Measurements from ENCODE around the gene PROP1. TPM values are rescaled to one million over a fixed set of nuclear protein-coding genes. Genes with fewer than 3 reads are reported as not detected.
"Not testable (repeated sequence)": the region's sequence is repeated elsewhere in the genome, so short reads cannot be mapped to it uniquely, and the experiment has no call there.

Gene PROP1
- polyA plus RNA-seq (2013, experiment 1 of 2): not detected
- polyA plus RNA-seq (2013, experiment 2 of 2): not detected

DNA sequence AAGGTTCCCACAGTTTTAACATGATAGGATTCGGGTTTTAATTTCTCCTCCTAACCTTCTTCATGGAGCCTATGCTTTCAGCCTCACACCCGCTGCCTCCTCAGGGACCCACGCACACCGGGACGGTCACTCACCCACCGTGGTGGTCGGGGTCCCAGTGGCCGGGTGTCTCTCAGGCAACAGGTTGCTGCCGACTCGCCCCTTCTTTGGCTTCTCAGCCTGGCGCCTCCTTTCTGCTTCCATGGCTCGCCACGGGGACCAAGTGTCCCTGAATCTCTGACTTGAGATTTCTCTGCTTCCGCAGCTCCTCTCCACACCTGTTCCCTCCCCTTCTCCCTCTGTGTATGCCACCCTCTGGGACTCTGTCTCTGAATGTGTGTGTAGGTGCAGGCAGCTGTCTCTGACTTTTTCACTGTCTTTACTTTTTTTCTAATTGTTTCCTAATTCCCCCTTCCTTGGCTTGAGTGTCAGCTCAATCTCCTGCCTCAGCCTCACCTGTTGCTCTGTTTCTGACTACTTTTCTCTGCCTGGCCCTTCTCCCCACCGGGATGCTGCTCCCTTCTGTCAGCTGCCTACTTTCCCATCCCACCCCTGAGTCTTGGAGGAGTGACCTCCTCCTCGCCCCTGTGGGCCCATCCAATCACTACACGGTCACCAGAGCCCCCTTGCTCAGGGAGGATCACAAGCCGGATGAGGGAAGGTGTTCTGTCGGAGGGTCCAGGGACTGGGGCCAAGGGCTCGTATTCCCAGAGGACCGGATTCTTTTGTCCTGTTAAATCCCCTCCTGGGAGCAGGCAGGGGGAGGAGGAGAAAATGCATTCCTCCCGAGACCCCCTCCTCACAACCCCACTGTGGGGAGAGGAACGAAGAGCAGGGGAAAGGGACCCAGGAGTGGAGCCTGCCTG is at the start of gene PROP1:
Gene PROP1 (minus strand): TSS at position 552 of the 905 bp plus-strand sequence. CDS start 309 bp downstream, at position 243.
- Histone ChIP-seq H2AFZ (ENCODE audit: low read depth, low read length) (no peak within 1 kb of the TSS), H3K27me3 (ENCODE audit: control insufficient read depth in 1 of 2, insufficient read depth in 1 of 2, low read length in 2 of 2) (peaks cover 4 to 62% of the 10 kb centered on the region in 2 experiments), H3K9ac (ENCODE audit: low read length) (no peak within 1 kb of the TSS), H2BK12ac (ENCODE audit: low read length in 2 of 2) (no peak within 1 kb of the TSS), H3K18ac (ENCODE audit: low read depth in 1 of 2, low read length in 2 of 2) (no peak within 1 kb of the TSS), H2BK5ac (ENCODE audit: low read depth, low read length, poor library complexity, severe bottlenecking) (no peak within 1 kb of the TSS), H3K9me3 (ENCODE audit: control insufficient read depth, low read length) (no peaks in the 10 kb centered on the region), H3K4me2 (ENCODE audit: low read length, poor library complexity, severe bottlenecking) (no peak within 1 kb of the TSS), H4K8ac (ENCODE audit: low read length) (no peak within 1 kb of the TSS), H3K79me1 (replicated peaks; ENCODE audit: low read length, poor library complexity, severe bottlenecking) (no peaks in the 10 kb centered on the region), H2BK120ac (ENCODE audit: low read depth, low read length) (no peak within 1 kb of the TSS), H3K4ac (ENCODE audit: low read depth in 1 of 2, low read length in 2 of 2) (no peak within 1 kb of the TSS), H3K36me3 (ENCODE audit: control insufficient read depth in 1 of 2, insufficient read depth in 2 of 2, low read depth in 1 of 2, low read length in 2 of 2) (no peaks in the 10 kb centered on the region), H3K4me1 (ENCODE audit: control insufficient read depth, insufficient read depth, low read depth, low read length) (peaks cover 3% of the 10 kb centered on the region), H3K14ac (ENCODE audit: low read length in 2 of 2) (no peak within 1 kb of the TSS), H3K23ac (ENCODE audit: low read length in 2 of 2) (no peak within 1 kb of the TSS), H2AK5ac (ENCODE audit: low read length, severe bottlenecking) (no peak within 1 kb of the TSS), H2BK15ac (ENCODE audit: low read depth, poor library complexity, severe bottlenecking) (no peak within 1 kb of the TSS), H4K91ac (ENCODE audit: low read length) (no peak within 1 kb of the TSS), H3K27ac (ENCODE audit: low read length, poor library complexity, severe bottlenecking) (no peak within 1 kb of the TSS), H3K4me3 (ENCODE audit: insufficient read depth in 1 of 2, low read depth in 1 of 2, low read length in 2 of 2) (no peak within 1 kb of the TSS)
- 77% methylated on average over 22 of the region's 23 CpGs for WGBS
- DNase-seq: no peak

DNA sequence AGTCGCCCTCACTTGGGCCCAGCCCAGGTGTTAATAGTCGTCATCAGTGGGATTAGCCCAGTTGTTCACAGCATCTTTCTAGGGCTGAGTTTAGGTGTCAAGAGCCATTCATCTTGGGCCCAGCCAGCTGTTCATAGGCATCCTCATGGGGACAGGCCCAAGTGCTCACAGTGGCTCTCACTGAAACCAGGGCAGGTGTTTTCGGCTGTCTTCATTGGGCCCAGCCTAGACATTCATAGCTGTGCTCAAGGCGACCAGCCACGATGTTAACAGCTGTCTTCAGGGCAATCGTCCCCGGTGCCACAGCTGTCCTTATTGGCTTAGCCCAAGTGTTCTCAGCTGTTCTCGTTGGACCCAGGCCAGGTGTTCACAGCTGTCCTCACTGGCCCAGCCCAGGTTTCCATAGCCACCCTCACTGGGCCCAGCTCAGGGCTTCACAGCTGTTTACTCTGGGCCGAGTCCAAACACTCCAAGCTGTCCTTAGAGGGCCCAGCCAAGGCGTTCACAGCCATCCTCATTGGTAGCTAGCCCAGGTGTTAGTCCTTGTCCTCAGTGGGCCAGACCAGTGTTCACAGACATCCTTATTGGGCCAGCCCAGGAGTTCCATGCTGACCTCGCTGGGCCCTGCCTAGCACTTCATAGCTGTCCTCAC is 23.5 kb upstream of the PROP1 start:
- not testable (repeated sequence) for H3K18ac ChIP-seq (ENCODE audit: low read depth in 1 of 2, low read length in 2 of 2); H3K27ac ChIP-seq (ENCODE audit: low read length, poor library complexity, severe bottlenecking); H2BK120ac ChIP-seq (ENCODE audit: low read depth, low read length); H2AFZ ChIP-seq (ENCODE audit: low read depth, low read length); H2AK5ac ChIP-seq (ENCODE audit: low read length, severe bottlenecking); DNase-seq; H3K27me3 ChIP-seq (ENCODE audit: control insufficient read depth in 1 of 2, insufficient read depth in 1 of 2, low read length in 2 of 2); H3K4me3 ChIP-seq (ENCODE audit: insufficient read depth in 1 of 2, low read depth in 1 of 2, low read length in 2 of 2); H4K8ac ChIP-seq (ENCODE audit: low read length); H2BK15ac ChIP-seq (ENCODE audit: low read depth, poor library complexity, severe bottlenecking); H3K14ac ChIP-seq (ENCODE audit: low read length in 2 of 2); H2BK5ac ChIP-seq (ENCODE audit: low read depth, low read length, poor library complexity, severe bottlenecking); H3K9me3 ChIP-seq (ENCODE audit: control insufficient read depth, low read length); H4K91ac ChIP-seq (ENCODE audit: low read length); H3K36me3 ChIP-seq (ENCODE audit: control insufficient read depth in 1 of 2, insufficient read depth in 2 of 2, low read depth in 1 of 2, low read length in 2 of 2); H2BK12ac ChIP-seq (ENCODE audit: low read length in 2 of 2); H3K23ac ChIP-seq (ENCODE audit: low read length in 2 of 2); H3K79me1 ChIP-seq (replicated peaks; ENCODE audit: low read length, poor library complexity, severe bottlenecking); H3K4me2 ChIP-seq (ENCODE audit: low read length, poor library complexity, severe bottlenecking); H3K9ac ChIP-seq (ENCODE audit: low read length); H3K4ac ChIP-seq (ENCODE audit: low read depth in 1 of 2, low read length in 2 of 2); H3K4me1 ChIP-seq (ENCODE audit: control insufficient read depth, insufficient read depth, low read depth, low read length)
- WGBS: no CpG with 5 or more reads among the region's 11 CpGs

DNA sequence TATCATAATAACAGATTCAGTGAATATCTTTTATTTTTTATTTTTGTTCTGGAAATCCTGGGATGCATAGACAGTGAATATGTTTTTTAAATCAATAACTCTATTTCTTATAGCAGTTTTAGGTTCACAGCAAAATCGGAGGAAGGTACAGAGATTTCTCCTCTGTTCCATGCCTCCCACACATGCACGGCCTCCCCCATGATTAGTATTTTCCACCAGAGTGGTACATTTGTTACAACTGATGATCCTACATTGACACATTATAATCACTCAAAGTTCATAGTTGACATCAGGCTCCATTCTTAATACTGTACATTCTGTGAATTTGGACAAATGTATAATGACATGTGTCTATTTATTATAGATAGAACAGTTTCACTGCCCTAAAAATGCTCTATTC is 16.7 kb upstream of the PROP1 start:
- not testable (repeated sequence) for H3K4me3 ChIP-seq (ENCODE audit: insufficient read depth in 1 of 2, low read depth in 1 of 2, low read length in 2 of 2); H3K14ac ChIP-seq (ENCODE audit: low read length in 2 of 2); H3K27ac ChIP-seq (ENCODE audit: low read length, poor library complexity, severe bottlenecking); H3K4me2 ChIP-seq (ENCODE audit: low read length, poor library complexity, severe bottlenecking); H3K18ac ChIP-seq (ENCODE audit: low read depth in 1 of 2, low read length in 2 of 2); H3K4me1 ChIP-seq (ENCODE audit: control insufficient read depth, insufficient read depth, low read depth, low read length); H2BK12ac ChIP-seq (ENCODE audit: low read length in 2 of 2); H4K8ac ChIP-seq (ENCODE audit: low read length); DNase-seq; H3K27me3 ChIP-seq (ENCODE audit: control insufficient read depth in 1 of 2, insufficient read depth in 1 of 2, low read length in 2 of 2); H3K9ac ChIP-seq (ENCODE audit: low read length); H3K9me3 ChIP-seq (ENCODE audit: control insufficient read depth, low read length); H2BK120ac ChIP-seq (ENCODE audit: low read depth, low read length); H2BK15ac ChIP-seq (ENCODE audit: low read depth, poor library complexity, severe bottlenecking); H3K36me3 ChIP-seq (ENCODE audit: control insufficient read depth in 1 of 2, insufficient read depth in 2 of 2, low read depth in 1 of 2, low read length in 2 of 2); H2BK5ac ChIP-seq (ENCODE audit: low read depth, low read length, poor library complexity, severe bottlenecking); H2AK5ac ChIP-seq (ENCODE audit: low read length, severe bottlenecking); H3K79me1 ChIP-seq (replicated peaks; ENCODE audit: low read length, poor library complexity, severe bottlenecking); H2AFZ ChIP-seq (ENCODE audit: low read depth, low read length); H4K91ac ChIP-seq (ENCODE audit: low read length); H3K23ac ChIP-seq (ENCODE audit: low read length in 2 of 2); H3K4ac ChIP-seq (ENCODE audit: low read depth in 1 of 2, low read length in 2 of 2)
- WGBS: 86% methylated on average over 1 of the region's 2 CpGs

DNA sequence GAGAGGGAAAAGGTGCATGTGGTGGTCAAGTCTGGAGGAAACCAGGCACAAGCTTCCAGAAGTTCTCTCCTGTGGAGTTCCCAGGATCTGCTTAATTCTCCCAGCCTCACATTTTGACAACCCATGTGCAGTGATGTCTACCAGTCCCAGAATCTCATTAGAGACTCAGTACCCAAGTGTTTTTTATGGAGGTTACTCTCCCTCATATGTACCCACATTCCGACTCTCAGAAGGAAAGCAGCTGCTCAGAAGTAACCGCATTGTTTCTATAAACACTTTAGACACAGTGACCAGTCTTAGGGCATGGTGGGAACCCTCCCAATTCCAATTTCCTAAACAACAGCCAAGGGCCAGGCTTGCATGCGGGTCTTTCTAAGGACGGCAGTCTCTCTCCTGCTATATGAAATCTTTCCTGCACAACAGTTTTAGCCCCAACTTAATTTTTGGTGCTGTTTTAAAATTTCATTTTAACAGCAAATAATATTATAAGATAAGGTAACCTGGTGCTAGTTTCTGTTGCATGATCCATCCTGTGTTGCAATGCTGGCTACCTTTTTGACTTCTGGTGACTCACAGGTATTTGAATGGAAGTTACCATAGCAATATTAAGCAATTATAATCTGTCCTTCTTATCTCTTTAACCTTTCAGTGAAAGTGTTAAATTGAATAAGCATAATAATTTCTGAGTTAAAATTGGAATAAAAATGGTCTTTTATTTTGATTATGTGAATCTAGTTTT is 15.9 kb upstream of the PROP1 start:
- WGBS: no CpG with 5 or more reads among the region's 4 CpGs

More for the DNA sequence above, 15.9 kb upstream of the PROP1 start:
- H3K4me1 ChIP-seq (ENCODE audit: control insufficient read depth, insufficient read depth, low read depth, low read length); H2BK12ac ChIP-seq (ENCODE audit: low read length in 2 of 2); H3K4me3 ChIP-seq (ENCODE audit: insufficient read depth in 1 of 2, low read depth in 1 of 2, low read length in 2 of 2); H2AK5ac ChIP-seq (ENCODE audit: low read length, severe bottlenecking); H3K4ac ChIP-seq (ENCODE audit: low read depth in 1 of 2, low read length in 2 of 2); H2BK15ac ChIP-seq (ENCODE audit: low read depth, poor library complexity, severe bottlenecking); H4K8ac ChIP-seq (ENCODE audit: low read length); DNase-seq; H3K36me3 ChIP-seq (ENCODE audit: control insufficient read depth in 1 of 2, insufficient read depth in 2 of 2, low read depth in 1 of 2, low read length in 2 of 2); H2BK5ac ChIP-seq (ENCODE audit: low read depth, low read length, poor library complexity, severe bottlenecking); H3K18ac ChIP-seq (ENCODE audit: low read depth in 1 of 2, low read length in 2 of 2); H3K9me3 ChIP-seq (ENCODE audit: control insufficient read depth, low read length); H3K79me1 ChIP-seq (replicated peaks; ENCODE audit: low read length, poor library complexity, severe bottlenecking); H3K14ac ChIP-seq (ENCODE audit: low read length in 2 of 2); H4K91ac ChIP-seq (ENCODE audit: low read length); H3K27me3 ChIP-seq (ENCODE audit: control insufficient read depth in 1 of 2, insufficient read depth in 1 of 2, low read length in 2 of 2); H3K27ac ChIP-seq (ENCODE audit: low read length, poor library complexity, severe bottlenecking); H3K4me2 ChIP-seq (ENCODE audit: low read length, poor library complexity, severe bottlenecking); H2AFZ ChIP-seq (ENCODE audit: low read depth, low read length); H2BK120ac ChIP-seq (ENCODE audit: low read depth, low read length); H3K23ac ChIP-seq (ENCODE audit: low read length in 2 of 2); H3K9ac ChIP-seq (ENCODE audit: low read length): not testable (repeated sequence)

All from mesenchymal stem cell (in vitro differentiated cells and primary cell).